ENCODE data around the gene SRD5A2. TPM values are rescaled to one million over a fixed set of nuclear protein-coding genes. Genes with fewer than 3 reads are reported as not detected.

SRD5A2 gene
- not detected for total RNA-seq
- polyA plus RNA-seq: not detected

GRCh38 chr2:31580321-31581117 lies at the start of gene SRD5A2:
Gene SRD5A2 (minus strand): TSS chr2:31580938. CDS start chr2:31580900, 38 bp downstream.
- H3K4me3 ChIP-seq (ENCODE audit: low read length): no peak within 1 kb of the TSS
- no peaks in the 10 kb centered on the region for H3K36me3 ChIP-seq (ENCODE audit: insufficient read depth, low read length)
- H3K27ac ChIP-seq (ENCODE audit: low read depth, low read length): no peak within 1 kb of the TSS
- H3K4me3 Mint-ChIP-seq: no peak within 1 kb of the TSS
- CTCF ChIA-PET: no interaction called here
- POLR2A ChIA-PET: no interaction called here
- H3K4me1 Mint-ChIP-seq: peaks cover 0 to 2% (median 0%) of the 10 kb centered on the region in 3 donors
- peaks cover 0 to 6% (median 0%) of the 10 kb centered on the region in 3 donors for H3K36me3 Mint-ChIP-seq
- no peak for DNase-seq
- no peaks in the 10 kb centered on the region for H3K9me3 ChIP-seq (ENCODE audit: low read length)
- H3K4me1 ChIP-seq (ENCODE audit: insufficient read depth, low read length): no peaks in the 10 kb centered on the region
- no peaks in the 10 kb centered on the region for H3K27me3 ChIP-seq (ENCODE audit: insufficient read depth, low read length, poor library complexity, severe bottlenecking)
- H3K27ac Mint-ChIP-seq: no peak within 1 kb of the TSS
- H3K9me3 Mint-ChIP-seq: peaks cover 0 to 10% (median 8%) of the 10 kb centered on the region in 5 donors
- peaks cover 27 to 50% of the 10 kb centered on the region in 2 donors for H3K27me3 Mint-ChIP-seq

- Mint-ChIP-seq H3K36me3 (no peaks in the 10 kb centered on the region), H3K4me3 (no peak overlapping the region), H3K27me3 (peaks cover 3% of the 10 kb centered on the region in 2 donors), H3K27ac (no peak overlapping the region), H3K9me3 (peaks cover 15 to 49% (median 23%) of the 10 kb centered on the region in 5 donors), H3K4me1 (no peaks in the 10 kb centered on the region)
- H3K9me3 ChIP-seq (ENCODE audit: low read length): no peaks in the 10 kb centered on the region
- CTCF ChIA-PET: no interaction called here
- POLR2A ChIA-PET: no interaction called here
- no peak overlapping the region for H3K4me3 ChIP-seq (ENCODE audit: low read length)
- no peaks in the 10 kb centered on the region for H3K36me3 ChIP-seq (ENCODE audit: insufficient read depth, low read length)
- no peaks in the 10 kb centered on the region for H3K27me3 ChIP-seq (ENCODE audit: insufficient read depth, low read length, poor library complexity, severe bottlenecking)
- no peaks in the 10 kb centered on the region for H3K4me1 ChIP-seq (ENCODE audit: insufficient read depth, low read length)
- DNase-seq: no peak
- H3K27ac ChIP-seq (ENCODE audit: low read depth, low read length): no peak overlapping the region
Measured at GRCh38 chr2:31606509-31606908, 25.8 kb upstream of the SRD5A2 start.

GRCh38 chr2:31598694-31599093 lies 18.0 kb upstream of the SRD5A2 start:
- ChIA-PET POLR2A (no interaction called here), CTCF (no interaction called here)
- peaks cover 18 to 61% (median 33%) of the 10 kb centered on the region in 5 donors for H3K9me3 Mint-ChIP-seq
- Histone ChIP-seq H3K27ac (ENCODE audit: low read depth, low read length) (no peak overlapping the region), H3K9me3 (ENCODE audit: low read length) (no peaks in the 10 kb centered on the region), H3K4me3 (ENCODE audit: low read length) (no peak overlapping the region), H3K36me3 (ENCODE audit: insufficient read depth, low read length) (no peaks in the 10 kb centered on the region), H3K27me3 (ENCODE audit: insufficient read depth, low read length, poor library complexity, severe bottlenecking) (no peaks in the 10 kb centered on the region), H3K4me1 (ENCODE audit: insufficient read depth, low read length) (no peaks in the 10 kb centered on the region)
- no peaks in the 10 kb centered on the region for H3K36me3 Mint-ChIP-seq
- H3K27ac Mint-ChIP-seq: no peak overlapping the region
- DNase-seq: no peak
- no peaks in the 10 kb centered on the region for H3K4me1 Mint-ChIP-seq
- peaks cover 0 to 4% of the 10 kb centered on the region in 2 donors for H3K27me3 Mint-ChIP-seq
- no peak overlapping the region for H3K4me3 Mint-ChIP-seq

- CTCF ChIA-PET: no interaction called here
- Histone ChIP-seq H3K27me3 (ENCODE audit: insufficient read depth, low read length, poor library complexity, severe bottlenecking) (no peaks in the 10 kb centered on the region), H3K27ac (ENCODE audit: low read depth, low read length) (no peak overlapping the region), H3K36me3 (ENCODE audit: insufficient read depth, low read length) (no peaks in the 10 kb centered on the region), H3K9me3 (ENCODE audit: low read length) (no peaks in the 10 kb centered on the region), H3K4me1 (ENCODE audit: insufficient read depth, low read length) (no peaks in the 10 kb centered on the region), H3K4me3 (ENCODE audit: low read length) (no peak overlapping the region)
- H3K4me1 Mint-ChIP-seq: no peaks in the 10 kb centered on the region
- H3K9me3 Mint-ChIP-seq: peaks cover 5 to 26% (median 16%) of the 10 kb centered on the region in 5 donors
- H3K4me3 Mint-ChIP-seq: no peak overlapping the region
- peaks cover 26 to 45% of the 10 kb centered on the region in 2 donors for H3K27me3 Mint-ChIP-seq
- POLR2A ChIA-PET: no interaction called here
- DNase-seq: no peak
- peaks cover 0 to 6% (median 0%) of the 10 kb centered on the region in 3 donors for H3K36me3 Mint-ChIP-seq
- no peak overlapping the region for H3K27ac Mint-ChIP-seq
Measured at GRCh38 chr2:31586230-31586629, 5.5 kb upstream of the SRD5A2 start.

- H3K9me3 Mint-ChIP-seq: peaks cover 0 to 9% (median 7%) of the 10 kb centered on the region in 5 donors
- H3K9me3 ChIP-seq (ENCODE audit: low read length): no peaks in the 10 kb centered on the region
- ChIA-PET POLR2A (no interaction called here), CTCF (no interaction called here)
- H3K4me1 Mint-ChIP-seq: peaks cover 0 to 2% (median 0%) of the 10 kb centered on the region in 3 donors
- H3K36me3 ChIP-seq (ENCODE audit: insufficient read depth, low read length): no peaks in the 10 kb centered on the region
- peaks cover 28 to 52% of the 10 kb centered on the region in 2 donors for H3K27me3 Mint-ChIP-seq
- H3K4me3 Mint-ChIP-seq: no peak overlapping the region
- H3K4me1 ChIP-seq (ENCODE audit: insufficient read depth, low read length): no peaks in the 10 kb centered on the region
- H3K27ac ChIP-seq (ENCODE audit: low read depth, low read length): no peak overlapping the region
- H3K36me3 Mint-ChIP-seq: peaks cover 0 to 6% (median 0%) of the 10 kb centered on the region in 3 donors
- no peak overlapping the region for H3K4me3 ChIP-seq (ENCODE audit: low read length)
- no peak for DNase-seq
- no peak overlapping the region for H3K27ac Mint-ChIP-seq
- H3K27me3 ChIP-seq (ENCODE audit: insufficient read depth, low read length, poor library complexity, severe bottlenecking): no peaks in the 10 kb centered on the region
Measured at GRCh38 chr2:31581124-31581795, 522 bp upstream of the SRD5A2 start.

- Mint-ChIP-seq H3K4me1 (peaks cover 0 to 2% (median 0%) of the 10 kb centered on the region in 3 donors), H3K4me3 (no peak overlapping the region), H3K27ac (no peak overlapping the region), H3K9me3 (peaks cover 0 to 10% (median 8%) of the 10 kb centered on the region in 5 donors), H3K36me3 (peaks cover 0 to 6% (median 0%) of the 10 kb centered on the region in 3 donors), H3K27me3 (peaks cover 27 to 50% of the 10 kb centered on the region in 2 donors)
- Histone ChIP-seq H3K27me3 (ENCODE audit: insufficient read depth, low read length, poor library complexity, severe bottlenecking) (no peaks in the 10 kb centered on the region), H3K4me3 (ENCODE audit: low read length) (no peak overlapping the region), H3K27ac (ENCODE audit: low read depth, low read length) (no peak overlapping the region), H3K9me3 (ENCODE audit: low read length) (no peaks in the 10 kb centered on the region), H3K4me1 (ENCODE audit: insufficient read depth, low read length) (no peaks in the 10 kb centered on the region), H3K36me3 (ENCODE audit: insufficient read depth, low read length) (no peaks in the 10 kb centered on the region)
- ChIA-PET POLR2A (no interaction called here), CTCF (no interaction called here)
- DNase-seq: no peak
Measured at GRCh38 chr2:31579996-31580320, 780 bp downstream of the SRD5A2 start.

- Mint-ChIP-seq H3K36me3 (peaks cover 0 to 6% (median 0%) of the 10 kb centered on the region in 3 donors), H3K4me3 (no peak overlapping the region), H3K9me3 (peaks cover 0 to 9% (median 7%) of the 10 kb centered on the region in 5 donors), H3K27ac (no peak overlapping the region), H3K4me1 (peaks cover 0 to 2% (median 0%) of the 10 kb centered on the region in 3 donors), H3K27me3 (peaks cover 24 to 41% of the 10 kb centered on the region in 2 donors)
- Histone ChIP-seq H3K9me3 (ENCODE audit: low read length) (no peaks in the 10 kb centered on the region), H3K4me1 (ENCODE audit: insufficient read depth, low read length) (no peaks in the 10 kb centered on the region), H3K4me3 (ENCODE audit: low read length) (no peak overlapping the region), H3K27me3 (ENCODE audit: insufficient read depth, low read length, poor library complexity, severe bottlenecking) (no peaks in the 10 kb centered on the region), H3K36me3 (ENCODE audit: insufficient read depth, low read length) (no peaks in the 10 kb centered on the region), H3K27ac (ENCODE audit: low read depth, low read length) (no peak overlapping the region)
- POLR2A ChIA-PET: no interaction called here
- no peak for DNase-seq
- CTCF ChIA-PET: interaction anchor here (0.7 kb wide), 1 partner anchor 1338 kb away, joined by 3 read pairs; no protein-coding TSS in a partner anchor
Measured at GRCh38 chr2:31578316-31578715, 2.4 kb downstream of the SRD5A2 start.

GRCh38 chr2:31577143-31577542 lies 3.6 kb downstream of the SRD5A2 start:
- ChIA-PET POLR2A (no interaction called here), CTCF (no interaction called here)
- peaks cover 0 to 2% (median 0%) of the 10 kb centered on the region in 3 donors for H3K4me1 Mint-ChIP-seq
- H3K27me3 Mint-ChIP-seq: peaks cover 17 to 29% of the 10 kb centered on the region in 2 donors
- H3K9me3 ChIP-seq (ENCODE audit: low read length): no peaks in the 10 kb centered on the region
- H3K36me3 Mint-ChIP-seq: peaks cover 0 to 5% (median 0%) of the 10 kb centered on the region in 3 donors
- no peaks in the 10 kb centered on the region for H3K36me3 ChIP-seq (ENCODE audit: insufficient read depth, low read length)
- H3K4me3 ChIP-seq (ENCODE audit: low read length): no peak overlapping the region
- no peaks in the 10 kb centered on the region for H3K4me1 ChIP-seq (ENCODE audit: insufficient read depth, low read length)
- no peaks in the 10 kb centered on the region for H3K27me3 ChIP-seq (ENCODE audit: insufficient read depth, low read length, poor library complexity, severe bottlenecking)
- no peak for DNase-seq
- no peak overlapping the region for H3K27ac ChIP-seq (ENCODE audit: low read depth, low read length)
- H3K4me3 Mint-ChIP-seq: no peak overlapping the region
- peaks cover 1 to 9% (median 4%) of the 10 kb centered on the region in 5 donors for H3K9me3 Mint-ChIP-seq
- no peak overlapping the region for H3K27ac Mint-ChIP-seq
